Endodermal cell (in vitro differentiated cells): ENCODE results near the gene PLCD1. TPM values are rescaled to one million over a fixed set of nuclear protein-coding genes. Genes with fewer than 3 reads are reported as not detected.
"Not testable (repeated sequence)": the region's sequence is repeated elsewhere in the genome, so short reads cannot be mapped to it uniquely, and the experiment has no call there.

Experiments used
- DNase-seq: peaks from one replicate; pipeline ENCODE4 v3.0.0-alpha.2; 2017
- H3K27ac ChIP-seq: 2 replicates; pipeline ENCODE4 v1.5.1; 2013; ENCODE audit warnings: mild to moderate bottlenecking, low read depth, low read length, moderate library complexity
- H3K27me3 ChIP-seq: 2 replicates; pipeline ENCODE4 v1.6.1; 2013; ENCODE audit warnings: mild to moderate bottlenecking, low read length, moderate library complexity; ENCODE audit not compliant: insufficient read depth, control insufficient read depth, poor library complexity, severe bottlenecking
- H3K36me3 ChIP-seq: 2 replicates; pipeline ENCODE4 v1.7.0; 2013; ENCODE audit warnings: mild to moderate bottlenecking, low read length, moderate library complexity; ENCODE audit not compliant: control insufficient read depth, insufficient read depth
- H3K4me1 ChIP-seq: one replicate; pipeline ENCODE4 v1.7.0; 2013; ENCODE audit warnings: low read length; ENCODE audit not compliant: control insufficient read depth, insufficient read depth
- H3K4me3 ChIP-seq: 2 replicates; pipeline ENCODE4 v1.5.1; 2013; ENCODE audit warnings: mild to moderate bottlenecking, low read length, moderate library complexity
- H3K9ac ChIP-seq: 2 replicates; pipeline ENCODE4 v1.6.1; 2013; ENCODE audit warnings: mild to moderate bottlenecking, low read length, moderate library complexity; ENCODE audit not compliant: poor library complexity, severe bottlenecking; ENCODE audit errors: extremely low read depth
- H3K9me3 ChIP-seq: 2 replicates; pipeline ENCODE4 v1.6.1; 2013; ENCODE audit warnings: mild to moderate bottlenecking, low read length, moderate library complexity; ENCODE audit not compliant: control insufficient read depth
- H3K27ac Mint-ChIP-seq: 2 replicates; pipeline ENCODE4 v1.8.0; 2020; ENCODE audit warnings: mixed read lengths
- H3K27me3 Mint-ChIP-seq: 2 replicates; pipeline ENCODE4 v1.8.0; 2021; ENCODE audit warnings: mild to moderate bottlenecking, mixed read lengths; ENCODE audit not compliant: insufficient read depth
- H3K36me3 Mint-ChIP-seq: 2 replicates; pipeline ENCODE4 v1.8.0; 2020; ENCODE audit warnings: low read depth, mixed read lengths
- H3K4me1 Mint-ChIP-seq: 2 replicates; pipeline ENCODE4 v1.8.0; 2020; ENCODE audit warnings: mixed read lengths
- H3K4me3 Mint-ChIP-seq: 2 replicates; pipeline ENCODE4 v1.8.0; 2020; ENCODE audit warnings: mild to moderate bottlenecking, moderate library complexity, mixed read lengths
- H3K9me3 Mint-ChIP-seq: 2 replicates; pipeline ENCODE4 v1.8.0; 2020; ENCODE audit warnings: mild to moderate bottlenecking, mixed read lengths
- WGBS, 2 experiments: methylation state at CpG; one replicate each; pipeline versions ENCODE4 v1.1.5 to v1.1.7; 2013; ENCODE audit warnings: missing lambda C conversion rate in 2 of 2, mixed read lengths in 1 of 2; ENCODE audit not compliant: insufficient coverage in 1 of 2, insufficient read length in 1 of 2; 5-methylcytosine and 5-hydroxymethylcytosine counted together
- total RNA-seq, 2 donors: library from RNA; stranded (reverse); fragmentation: NEBNext Ultra II Directional in 1 of 2; extraction: Animal tissue kit (Norgen Biotek cat#: 25700) in 1 of 2; gene quantifications; 2 replicates in 1 of 2; 3 replicates in 1 of 2; pipeline ENCODE4 v1.2.1, GENCODE V29; 2021
- TF ChIP-seq, protein P1 (sequence below): fragments of 200-600 bp; sonication (generic); conservative IDR thresholded peaks from 2 replicates; pipeline ENCODE4 v1.5.0; 2021; ENCODE audit warnings: antibody characterized with exemption, mild to moderate bottlenecking

The PLCD1 gene
- total RNA-seq, 2 donors from 2014 or later: 54.3 to 66.6 TPM

DNA sequence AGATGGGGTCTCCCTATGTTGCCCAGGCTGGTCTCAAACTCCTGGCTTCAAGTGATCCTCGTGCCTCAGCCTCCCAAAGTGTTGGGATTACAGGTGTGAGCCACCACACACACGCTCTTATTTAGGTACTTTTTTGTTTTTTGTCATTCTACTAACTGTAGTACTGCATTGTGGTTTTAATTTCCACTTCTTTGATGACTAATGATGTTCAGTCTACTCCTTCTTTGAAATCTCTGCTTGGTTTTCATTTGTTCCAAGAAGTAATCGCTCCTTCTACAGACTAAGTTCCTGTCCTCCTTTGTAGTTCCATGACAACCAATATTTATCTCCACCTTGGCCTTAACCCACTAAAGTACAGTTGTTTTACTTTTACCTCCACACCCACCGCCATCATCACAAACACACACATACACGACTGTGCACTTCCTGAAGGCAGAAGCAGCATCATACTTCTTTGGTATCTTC lies 9.0 kb upstream of the PLCD1 start:
- Histone ChIP-seq H3K27me3 (peaks cover 35% of the 10 kb centered on the region), H3K9me3 (no peaks in the 10 kb centered on the region), H3K4me3 (peak overlapping the region; percentile 81), H3K36me3 (no peaks in the 10 kb centered on the region), H3K4me1 (no peaks in the 10 kb centered on the region), H3K27ac (no peak overlapping the region), H3K9ac (no peak overlapping the region)
- DNase-seq: no peak
- Mint-ChIP-seq H3K27me3 (peaks cover 44% of the 10 kb centered on the region), H3K9me3 (no peaks in the 10 kb centered on the region), H3K27ac (no peak overlapping the region), H3K4me3 (peak overlapping the region; percentile 64), H3K36me3 (no peaks in the 10 kb centered on the region), H3K4me1 (peaks cover 8% of the 10 kb centered on the region)
- 88 to 90% methylated on average over 2 to 5 of the region's 5 CpGs for WGBS, 2 experiments
- TF ChIP-seq, protein P1, sequence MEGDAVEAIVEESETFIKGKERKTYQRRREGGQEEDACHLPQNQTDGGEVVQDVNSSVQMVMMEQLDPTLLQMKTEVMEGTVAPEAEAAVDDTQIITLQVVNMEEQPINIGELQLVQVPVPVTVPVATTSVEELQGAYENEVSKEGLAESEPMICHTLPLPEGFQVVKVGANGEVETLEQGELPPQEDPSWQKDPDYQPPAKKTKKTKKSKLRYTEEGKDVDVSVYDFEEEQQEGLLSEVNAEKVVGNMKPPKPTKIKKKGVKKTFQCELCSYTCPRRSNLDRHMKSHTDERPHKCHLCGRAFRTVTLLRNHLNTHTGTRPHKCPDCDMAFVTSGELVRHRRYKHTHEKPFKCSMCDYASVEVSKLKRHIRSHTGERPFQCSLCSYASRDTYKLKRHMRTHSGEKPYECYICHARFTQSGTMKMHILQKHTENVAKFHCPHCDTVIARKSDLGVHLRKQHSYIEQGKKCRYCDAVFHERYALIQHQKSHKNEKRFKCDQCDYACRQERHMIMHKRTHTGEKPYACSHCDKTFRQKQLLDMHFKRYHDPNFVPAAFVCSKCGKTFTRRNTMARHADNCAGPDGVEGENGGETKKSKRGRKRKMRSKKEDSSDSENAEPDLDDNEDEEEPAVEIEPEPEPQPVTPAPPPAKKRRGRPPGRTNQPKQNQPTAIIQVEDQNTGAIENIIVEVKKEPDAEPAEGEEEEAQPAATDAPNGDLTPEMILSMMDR: no peak

DNA sequence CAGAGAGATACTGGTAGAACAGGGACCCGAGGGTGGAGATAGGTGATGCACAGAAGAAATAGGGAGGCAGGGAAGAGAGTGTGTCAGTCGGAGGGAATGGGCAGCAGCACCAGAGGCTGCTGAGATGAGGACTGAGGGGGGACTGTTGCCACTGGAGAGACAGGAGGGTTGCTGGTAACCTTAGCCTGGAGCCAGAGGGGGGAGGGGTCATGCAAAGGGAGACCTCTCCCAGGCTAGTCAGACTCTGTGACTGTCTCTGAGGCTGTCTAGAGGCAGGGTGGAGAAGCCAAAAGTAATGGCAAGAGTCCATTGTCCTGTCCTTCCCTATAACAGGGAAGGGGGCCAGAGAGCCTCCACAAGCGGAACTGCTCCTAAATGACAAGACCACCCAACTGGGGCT lies 7.5 kb upstream of the PLCD1 start:
- TF ChIP-seq, protein P1: no peak
- H3K36me3 Mint-ChIP-seq: no peaks in the 10 kb centered on the region
- H3K4me1 Mint-ChIP-seq: peaks cover 8% of the 10 kb centered on the region
- Histone ChIP-seq H3K36me3 (no peaks in the 10 kb centered on the region), H3K4me1 (no peaks in the 10 kb centered on the region), H3K27ac (no peak overlapping the region), H3K9ac (no peak overlapping the region), H3K27me3 (peaks cover 36% of the 10 kb centered on the region), H3K9me3 (no peaks in the 10 kb centered on the region), H3K4me3 (no peak overlapping the region)
- no peak for DNase-seq
- H3K9me3 Mint-ChIP-seq: no peaks in the 10 kb centered on the region
- H3K4me3 Mint-ChIP-seq: no peak overlapping the region
- H3K27ac Mint-ChIP-seq: no peak overlapping the region
- H3K27me3 Mint-ChIP-seq: peaks cover 55% of the 10 kb centered on the region
- WGBS, 2 experiments: 85 to 96% methylated on average over 3 of the region's 3 CpGs

DNA sequence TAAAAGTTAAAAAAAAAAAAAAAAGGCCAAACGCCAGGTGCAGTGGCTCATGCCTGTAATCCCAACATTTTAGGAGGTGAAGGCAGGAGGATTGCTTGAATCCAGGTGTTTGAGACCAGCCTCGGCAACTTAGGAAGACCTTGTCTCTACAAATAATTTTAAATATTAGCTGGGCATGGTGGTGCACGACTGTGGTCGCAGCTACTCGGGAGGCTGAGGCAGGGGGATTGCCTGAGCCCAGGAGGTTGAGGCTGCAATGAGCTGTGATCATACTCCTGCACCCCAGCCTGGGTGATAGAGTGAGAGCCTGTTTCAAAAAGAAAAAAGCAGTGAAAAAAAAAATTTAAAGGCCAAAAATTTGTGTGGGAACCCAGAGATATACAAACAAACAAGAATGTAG lies 6.8 kb upstream of the PLCD1 start:
- no peak overlapping the region for H3K9ac ChIP-seq
- peaks cover 37% of the 10 kb centered on the region for H3K27me3 ChIP-seq
- 92 to 100% methylated on average over 2 to 5 of the region's 5 CpGs for WGBS, 2 experiments
- DNase-seq: no peak
- no peaks in the 10 kb centered on the region for H3K4me1 ChIP-seq
- H3K27ac ChIP-seq: no peak overlapping the region
- H3K4me3 ChIP-seq: no peak overlapping the region
- H3K36me3 ChIP-seq: no peaks in the 10 kb centered on the region
- Mint-ChIP-seq H3K4me1 (peaks cover 8% of the 10 kb centered on the region), H3K27ac (no peak overlapping the region), H3K27me3 (peaks cover 58% of the 10 kb centered on the region), H3K36me3 (no peaks in the 10 kb centered on the region), H3K4me3 (no peak overlapping the region), H3K9me3 (no peaks in the 10 kb centered on the region)
- TF ChIP-seq, protein P1: no peak
- H3K9me3 ChIP-seq: no peaks in the 10 kb centered on the region

DNA sequence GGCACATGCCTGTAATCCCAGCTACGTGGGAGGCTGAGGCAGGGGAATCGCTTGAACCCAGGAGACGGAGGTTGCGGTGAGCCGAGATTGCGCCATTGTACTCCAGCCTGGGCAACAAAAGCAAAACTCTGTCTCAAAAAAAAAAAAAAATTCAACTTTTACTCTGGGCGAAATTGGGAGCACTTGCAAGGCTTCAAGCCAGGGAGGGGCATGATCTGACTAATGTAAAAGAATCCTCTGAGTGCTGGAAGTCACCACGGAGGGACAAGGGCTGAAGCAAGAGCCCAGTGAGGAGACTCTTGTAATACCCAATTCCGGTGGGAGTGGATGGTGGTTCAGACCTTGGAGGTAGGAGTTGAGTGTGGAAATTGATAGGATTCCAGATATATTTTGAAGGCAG lies 4.9 kb upstream of the PLCD1 start:
- H3K4me3 ChIP-seq, H3K36me3 ChIP-seq, H3K9me3 ChIP-seq, H3K4me3 Mint-ChIP-seq, H3K27ac Mint-ChIP-seq, H3K36me3 Mint-ChIP-seq, H3K4me1 Mint-ChIP-seq, H3K9ac ChIP-seq, H3K9me3 Mint-ChIP-seq, H3K4me1 ChIP-seq, H3K27ac ChIP-seq: not testable (repeated sequence)
- H3K27me3 Mint-ChIP-seq: peaks cover 58% of the 10 kb centered on the region
- peak; percentile 30 for DNase-seq
- peaks cover 30% of the 10 kb centered on the region for H3K27me3 ChIP-seq
- 91% methylated on average over 9 of the region's 9 CpGs for WGBS, 2 experiments

DNA sequence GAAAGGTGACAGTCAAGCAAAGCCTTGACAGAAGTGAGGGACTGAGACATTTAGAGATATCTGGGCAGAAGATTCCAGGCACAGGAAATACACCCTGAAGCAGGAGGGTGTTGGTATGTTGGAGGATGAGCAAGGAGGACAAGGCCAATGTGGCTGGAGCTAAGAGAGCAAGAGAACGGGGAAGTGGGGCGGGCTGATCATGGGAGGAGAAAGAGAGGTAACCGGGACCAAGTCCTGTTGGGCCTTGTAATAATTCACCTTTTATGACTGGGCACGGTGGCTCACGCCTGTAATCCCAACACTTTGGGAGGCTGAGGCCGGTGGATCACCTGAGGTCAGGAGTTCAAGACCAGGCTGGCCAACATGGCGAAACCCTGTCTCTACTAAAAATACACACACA lies 4.1 kb upstream of the PLCD1 start:
- H3K9me3 ChIP-seq, H3K4me1 ChIP-seq, H3K27ac ChIP-seq, H3K36me3 ChIP-seq, H3K27ac Mint-ChIP-seq, H3K4me1 Mint-ChIP-seq, H3K4me3 ChIP-seq, H3K9me3 Mint-ChIP-seq, H3K36me3 Mint-ChIP-seq, H3K9ac ChIP-seq, H3K4me3 Mint-ChIP-seq: not testable (repeated sequence)
- DNase-seq: peak; percentile 20
- peaks cover 55% of the 10 kb centered on the region for H3K27me3 Mint-ChIP-seq
- 96 to 100% methylated on average over 2 to 6 of the region's 7 CpGs for WGBS, 2 experiments
- H3K27me3 ChIP-seq: peaks cover 28% of the 10 kb centered on the region
